HG03575 (cell line): Measurements from ENCODE around the gene CACNA1F.

ENCODE experiments used
- ATAC-seq: cut with Tn5 transposase; IDR thresholded peaks from one replicate; pipeline ENCODE4 v1.9.1; 2021; ENCODE audit not compliant: unreplicated experiment, insufficient number of reproducible peaks, low FRiP score; ENCODE audit errors: extremely low read depth

The CACNA1F gene

DNA sequence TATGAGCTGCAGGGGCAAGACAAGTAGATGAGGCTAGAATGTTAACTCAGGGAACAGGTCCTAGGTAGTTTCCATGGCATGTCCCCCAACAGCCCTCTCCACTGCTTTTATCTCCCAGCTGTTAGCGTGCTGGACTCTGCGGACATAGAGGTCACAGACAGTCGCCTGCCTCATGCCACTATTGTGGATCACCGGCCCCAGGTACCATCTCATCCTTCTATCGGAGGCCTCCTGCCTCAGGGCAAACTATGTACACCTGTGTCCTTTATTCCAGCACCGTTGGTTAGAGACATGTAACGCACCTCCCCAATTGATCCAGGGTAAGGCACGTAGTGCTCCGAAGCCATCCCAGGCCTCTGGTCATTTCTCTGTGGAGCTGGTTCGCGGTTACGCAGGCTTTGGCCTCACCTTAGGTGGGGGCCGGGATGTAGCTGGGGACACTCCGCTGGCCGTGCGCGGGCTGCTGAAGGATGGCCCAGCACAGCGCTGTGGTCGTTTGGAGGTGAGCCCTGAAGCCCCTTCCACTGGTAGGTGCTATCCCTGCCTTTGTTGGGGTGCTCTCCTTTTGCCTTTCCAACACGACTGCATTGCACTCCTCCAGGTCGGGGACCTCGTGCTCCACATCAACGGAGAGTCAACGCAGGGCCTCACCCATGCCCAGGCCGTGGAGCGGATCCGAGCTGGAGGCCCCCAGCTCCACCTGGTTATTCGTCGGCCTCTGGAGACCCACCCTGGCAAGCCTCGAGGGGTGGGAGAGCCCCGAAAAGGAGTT lies 68.4 kb downstream of the CACNA1F start:
- ATAC-seq = no peak

DNA sequence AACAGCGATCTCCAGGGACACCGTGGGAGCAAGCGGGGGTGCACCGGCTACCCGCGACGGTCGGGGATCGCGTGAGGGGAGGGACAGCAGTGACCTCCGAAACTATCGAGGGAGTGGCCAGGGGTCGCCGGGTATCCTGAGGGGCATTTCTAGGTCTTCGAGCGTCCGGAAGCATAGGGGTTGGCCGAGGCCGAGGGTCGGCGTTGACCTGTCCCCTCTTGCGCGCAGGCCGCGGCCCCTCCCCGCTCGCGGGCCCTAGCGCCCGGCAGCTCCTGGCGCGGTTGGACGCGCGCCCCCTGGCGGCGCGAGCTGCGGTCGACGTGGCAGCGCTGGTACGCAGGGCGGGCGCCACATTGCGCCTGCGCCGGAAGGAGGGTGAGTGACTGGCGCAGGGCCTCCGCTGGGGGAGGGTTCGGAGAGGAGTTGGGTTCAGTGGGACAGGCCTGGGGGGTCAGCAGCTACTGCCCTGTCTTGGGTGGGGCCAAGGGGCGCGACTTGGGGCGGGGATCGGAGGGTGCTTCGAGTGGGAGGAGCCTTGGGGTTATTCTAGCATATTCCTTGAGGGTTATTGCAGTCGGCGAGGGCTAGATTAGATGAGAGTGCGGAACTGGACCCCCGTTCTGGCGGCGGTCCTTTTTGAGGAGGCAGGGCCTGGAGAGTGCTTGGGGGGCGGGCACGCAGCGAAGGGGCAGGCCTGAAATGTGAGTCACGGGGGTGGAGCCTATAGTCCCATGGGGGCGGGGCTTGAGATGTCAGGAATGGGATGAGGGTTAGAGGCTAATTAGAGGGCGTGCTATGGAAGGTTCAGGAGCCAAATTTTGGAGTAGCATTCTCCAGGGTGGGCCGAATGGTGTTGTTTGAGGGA lies 69.4 kb downstream of the CACNA1F start:
- no peak for ATAC-seq

DNA sequence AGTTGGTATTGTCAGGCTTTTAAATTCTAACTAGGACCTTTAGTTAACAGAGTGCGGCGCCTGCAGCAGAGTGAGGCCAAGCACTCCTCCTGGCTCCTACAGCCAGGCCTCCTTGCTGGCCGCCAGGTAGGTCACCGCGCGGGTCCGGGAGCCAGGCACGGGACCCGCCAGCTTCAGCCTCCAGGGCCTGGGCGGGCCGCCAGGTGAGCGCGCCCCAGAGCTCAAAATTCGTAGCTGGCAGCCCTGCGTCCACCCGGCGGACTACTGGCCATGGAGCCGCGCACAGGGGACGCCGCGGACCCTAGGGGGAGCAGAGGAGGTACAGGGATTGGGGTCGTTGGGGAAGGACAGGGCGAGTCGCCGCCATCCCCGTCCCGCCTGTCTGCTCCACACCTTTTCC lies 70.5 kb downstream of the CACNA1F start, which contains the start of gene MAGIX:
Gene MAGIX, plus strand, starts transcription at position 139 of the 400 bp plus-strand sequence. Its CDS starts 132 bp downstream, at position 271.
- ATAC-seq = no peak

DNA sequence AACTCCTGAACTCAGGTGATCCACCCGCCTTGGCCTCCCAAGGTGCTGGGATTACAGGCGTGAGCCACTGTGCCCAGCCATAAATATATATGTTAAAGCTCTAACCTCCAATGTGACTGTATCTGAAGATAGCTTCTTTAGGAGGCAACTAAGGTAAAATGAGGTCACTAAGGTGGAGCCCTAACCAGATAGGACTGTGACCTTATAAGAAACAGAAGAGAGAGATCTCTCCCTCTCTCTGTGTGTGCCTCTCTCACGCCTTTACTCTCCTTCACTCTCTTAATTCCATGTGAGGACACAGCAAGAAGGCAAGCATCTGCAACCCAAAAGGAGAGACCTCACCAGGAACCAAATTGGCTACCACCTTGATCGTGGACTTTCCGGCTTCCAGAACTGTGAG lies 71.5 kb downstream of the CACNA1F start:
- ATAC-seq = no peak

DNA sequence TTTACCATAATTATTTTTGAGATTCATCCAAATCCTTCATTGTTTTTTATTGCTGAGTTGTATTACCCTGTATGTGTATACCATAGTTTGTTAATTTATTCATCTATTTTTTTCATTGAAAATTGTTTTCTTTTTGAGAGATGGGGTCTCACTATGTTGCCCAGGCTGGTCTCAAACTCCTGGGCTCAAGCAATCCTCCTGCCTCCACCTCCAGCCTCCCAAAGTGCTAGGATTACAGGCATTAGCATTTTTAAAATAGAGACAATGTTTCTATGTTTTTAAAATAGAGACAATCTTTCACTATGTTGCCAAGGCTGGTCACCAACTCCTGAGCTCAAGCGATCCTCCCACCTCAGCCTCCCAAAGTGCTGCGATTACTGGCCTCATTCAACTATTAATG lies 72.2 kb downstream of the CACNA1F start:
- no peak for ATAC-seq

DNA sequence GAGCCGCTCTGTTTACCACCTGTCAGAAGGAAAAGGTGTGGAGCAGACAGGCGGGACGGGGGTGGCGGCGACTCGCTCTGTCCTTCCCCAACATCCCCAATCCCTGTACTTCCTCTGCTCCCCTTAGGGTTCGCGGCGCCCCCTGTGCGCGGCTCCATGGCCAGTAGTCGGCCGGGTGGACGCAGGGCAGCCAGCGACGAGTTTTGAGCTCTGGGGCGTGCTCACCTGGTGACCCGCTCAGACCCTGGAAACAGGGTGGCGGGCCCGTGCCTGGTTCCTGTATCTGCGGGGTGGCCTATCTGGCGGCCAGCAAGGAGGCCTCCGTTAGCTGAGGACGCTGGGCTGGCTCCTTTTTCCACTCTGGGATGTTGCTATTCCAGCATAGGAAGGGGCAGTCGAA lies 75.9 kb downstream of the CACNA1F start:
- no peak for ATAC-seq

DNA sequence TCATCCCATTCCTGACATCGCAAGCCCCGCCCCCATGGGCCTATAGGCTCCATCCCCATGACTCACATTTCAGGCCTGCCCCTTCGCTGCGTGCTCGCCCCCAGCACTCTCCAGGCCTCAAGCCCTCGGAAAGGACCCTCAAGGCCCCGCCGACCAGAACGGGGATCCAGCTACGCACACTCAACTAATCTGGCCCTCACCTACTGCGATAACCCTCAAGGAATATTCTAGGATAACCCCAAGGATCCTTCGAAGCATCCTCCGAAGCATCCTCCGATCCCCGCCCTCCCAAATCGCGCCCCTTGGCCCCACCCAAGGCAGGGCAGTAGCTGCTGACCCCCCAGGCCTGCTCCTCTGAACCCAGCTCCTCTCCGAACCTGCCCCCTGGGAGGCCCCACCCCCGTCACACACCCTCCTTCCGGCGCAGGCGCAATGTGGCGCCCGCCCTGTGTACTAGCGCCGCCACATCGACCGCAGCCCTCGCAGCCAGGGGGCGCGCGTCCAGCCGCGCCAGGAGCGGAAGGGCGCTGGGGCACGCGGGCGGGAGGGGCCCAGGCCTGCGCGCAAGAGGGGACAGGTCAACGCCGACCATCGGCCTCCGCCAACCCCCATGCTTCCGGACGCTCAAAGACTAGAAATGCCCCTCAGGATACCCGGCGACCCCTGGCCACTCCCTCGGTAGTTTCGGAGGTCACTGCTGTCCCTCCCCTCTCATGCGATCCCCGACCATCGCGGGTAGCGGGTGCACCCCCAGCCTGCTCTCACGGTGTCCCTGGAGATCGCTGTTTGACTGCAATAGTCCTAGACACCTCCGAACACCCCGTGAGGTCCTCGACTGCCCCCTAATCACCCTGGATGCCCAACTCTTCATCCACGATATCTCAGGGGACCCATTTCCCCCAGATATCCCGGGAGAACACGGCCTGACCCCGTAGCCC lies 77.0 kb downstream of the CACNA1F start:
- no peak for ATAC-seq

DNA sequence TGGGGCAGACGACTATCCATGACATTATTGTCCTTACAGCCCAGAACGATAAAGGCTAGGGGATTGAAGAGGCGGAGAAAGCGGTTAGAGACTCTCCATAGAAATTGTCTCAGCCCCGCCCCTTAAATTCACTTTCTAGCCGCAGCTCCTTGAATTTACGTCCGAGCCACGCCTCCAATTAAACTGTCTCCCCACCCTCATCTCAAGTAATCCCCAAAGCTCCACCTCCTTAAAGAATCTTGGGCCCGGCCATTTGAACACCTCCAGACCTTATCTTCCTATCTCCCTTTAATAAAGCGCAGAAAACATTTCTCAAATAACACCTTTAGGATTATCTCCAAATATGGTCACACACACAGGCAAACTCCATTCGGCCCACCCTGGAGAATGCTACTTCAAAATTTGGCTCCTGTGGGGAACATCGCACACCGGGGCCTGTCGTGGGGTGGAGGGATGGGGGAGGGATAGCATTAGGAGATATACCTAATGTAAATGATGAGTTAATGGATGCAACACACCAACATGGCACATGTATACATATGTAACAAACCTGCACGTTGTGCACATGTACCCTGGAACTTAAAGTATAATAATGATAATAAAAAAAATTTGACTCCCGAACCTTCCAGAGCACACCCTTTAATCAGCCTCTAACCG lies 77.8 kb downstream of the CACNA1F start:
- no peak for ATAC-seq
